OCI-M2 (cell line): ENCODE measurements around the gene GDPD3.

Experiments
- DNase-seq: peaks from one replicate; lab custom pipeline; 2025; ENCODE audit not compliant: unreplicated experiment; lab: John Stamatoyannopoulos, UW

GDPD3 gene

DNA sequence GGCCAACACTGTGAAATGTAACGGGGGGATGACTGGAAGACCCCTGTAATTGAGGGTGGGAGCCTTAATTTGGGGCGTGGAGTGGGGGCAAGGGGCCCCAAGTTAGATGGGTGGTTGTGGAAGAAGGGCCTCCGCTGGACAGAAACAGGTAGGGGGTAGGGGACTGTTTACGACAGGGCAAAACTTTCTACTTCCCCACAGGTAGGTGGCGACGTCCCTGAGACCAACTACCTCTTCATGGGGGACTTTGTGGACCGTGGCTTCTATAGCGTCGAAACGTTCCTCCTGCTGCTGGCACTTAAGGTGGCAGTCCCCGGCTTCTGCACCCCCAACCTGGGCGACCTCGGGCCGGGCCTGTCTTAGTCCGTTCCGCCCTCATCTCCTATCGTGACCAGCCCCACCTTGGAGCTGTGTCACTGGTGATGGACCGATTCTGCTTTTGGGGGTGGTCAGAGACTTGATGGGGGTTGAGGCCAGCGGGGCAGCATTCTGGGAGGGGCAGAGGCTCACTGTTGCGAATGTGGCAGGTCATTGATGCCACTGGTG lies 30.7 kb downstream of the GDPD3 start:
- DNase-seq = no peak

DNA sequence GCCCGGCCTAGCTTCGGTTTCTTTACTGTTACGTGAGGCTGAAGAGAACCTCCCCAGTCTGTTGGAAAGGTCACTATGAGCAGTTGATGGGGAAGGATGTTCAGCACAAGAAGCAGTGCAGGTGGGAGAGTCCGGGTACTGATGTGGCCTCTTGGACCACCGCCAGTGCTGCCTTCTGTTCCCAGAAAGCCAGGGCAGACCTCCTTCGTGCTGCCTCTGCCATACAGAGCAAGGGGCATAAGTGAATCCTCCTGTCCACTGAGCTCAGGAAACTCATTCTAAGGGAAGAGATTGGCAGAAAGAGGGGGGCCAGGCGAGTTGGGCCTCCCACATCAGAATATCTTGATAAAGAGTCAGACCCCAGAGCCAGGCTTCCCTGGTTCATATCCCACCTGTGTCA lies 33.9 kb downstream of the GDPD3 start:
- no peak for DNase-seq

DNA sequence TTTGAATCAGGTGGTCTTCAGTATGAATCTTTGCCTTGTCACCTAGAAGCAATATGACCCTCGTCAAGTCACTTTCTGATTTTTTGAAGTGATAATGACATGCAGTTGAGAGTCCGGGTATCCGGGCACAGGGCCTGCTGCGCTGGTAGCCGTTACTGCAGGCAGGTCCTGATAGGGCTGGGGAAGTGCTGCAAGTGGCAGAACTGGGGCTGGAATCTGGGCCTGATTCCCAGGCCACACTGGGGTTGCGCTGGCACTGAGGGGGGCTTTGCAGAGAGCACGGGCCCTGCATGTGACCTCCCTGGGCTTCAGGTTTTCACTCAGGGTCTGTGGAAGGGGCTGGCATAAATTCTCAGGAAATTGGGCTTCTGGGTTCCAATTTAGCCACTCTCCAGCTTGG lies 34.6 kb downstream of the GDPD3 start:
- DNase-seq = no peak

DNA sequence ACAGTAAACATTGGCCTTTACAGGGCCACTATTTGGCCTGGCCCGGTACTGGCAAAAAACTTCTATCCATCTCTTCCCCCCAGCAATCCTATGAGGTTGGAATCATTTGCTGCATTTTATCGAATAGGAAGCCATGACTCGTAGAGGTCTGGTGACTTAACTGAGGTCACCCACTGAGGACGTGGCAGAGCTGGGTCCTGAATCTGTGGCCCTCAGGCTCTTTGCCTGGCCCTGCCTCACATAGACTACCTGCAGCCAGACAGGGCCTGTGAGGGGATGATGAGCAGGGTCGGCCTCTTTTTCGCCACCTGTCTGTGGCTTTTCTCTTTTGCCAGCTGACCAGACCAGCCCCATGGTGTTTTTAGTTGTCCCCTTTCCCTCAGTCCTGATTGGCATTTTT lies 35.7 kb downstream of the GDPD3 start:
- DNase-seq = no peak

DNA sequence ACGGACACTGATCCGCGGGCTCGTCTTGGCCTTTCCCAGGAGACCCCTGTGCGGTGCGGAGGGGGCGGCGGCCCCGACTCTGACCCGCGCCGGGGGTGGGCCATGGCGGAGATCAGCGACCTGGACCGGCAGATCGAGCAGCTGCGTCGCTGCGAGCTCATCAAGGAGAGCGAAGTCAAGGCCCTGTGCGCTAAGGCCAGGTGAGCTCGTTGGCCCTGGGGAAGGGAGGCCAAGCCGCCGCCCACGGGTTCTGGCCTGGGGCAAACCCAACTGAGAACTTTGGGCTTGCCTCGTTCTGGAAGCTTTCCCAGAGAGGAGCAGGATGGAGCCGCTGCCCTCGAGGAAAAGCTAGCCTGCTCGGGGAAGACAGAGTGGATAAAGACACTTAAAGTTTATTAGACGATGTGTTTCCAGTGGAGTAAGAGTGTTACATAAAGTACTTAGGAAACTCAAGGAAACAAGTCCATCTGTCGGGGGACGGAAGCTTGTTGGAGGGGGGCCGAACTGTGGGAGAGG lies 37.0 kb downstream of the GDPD3 start:
- DNase-seq = no peak

DNA sequence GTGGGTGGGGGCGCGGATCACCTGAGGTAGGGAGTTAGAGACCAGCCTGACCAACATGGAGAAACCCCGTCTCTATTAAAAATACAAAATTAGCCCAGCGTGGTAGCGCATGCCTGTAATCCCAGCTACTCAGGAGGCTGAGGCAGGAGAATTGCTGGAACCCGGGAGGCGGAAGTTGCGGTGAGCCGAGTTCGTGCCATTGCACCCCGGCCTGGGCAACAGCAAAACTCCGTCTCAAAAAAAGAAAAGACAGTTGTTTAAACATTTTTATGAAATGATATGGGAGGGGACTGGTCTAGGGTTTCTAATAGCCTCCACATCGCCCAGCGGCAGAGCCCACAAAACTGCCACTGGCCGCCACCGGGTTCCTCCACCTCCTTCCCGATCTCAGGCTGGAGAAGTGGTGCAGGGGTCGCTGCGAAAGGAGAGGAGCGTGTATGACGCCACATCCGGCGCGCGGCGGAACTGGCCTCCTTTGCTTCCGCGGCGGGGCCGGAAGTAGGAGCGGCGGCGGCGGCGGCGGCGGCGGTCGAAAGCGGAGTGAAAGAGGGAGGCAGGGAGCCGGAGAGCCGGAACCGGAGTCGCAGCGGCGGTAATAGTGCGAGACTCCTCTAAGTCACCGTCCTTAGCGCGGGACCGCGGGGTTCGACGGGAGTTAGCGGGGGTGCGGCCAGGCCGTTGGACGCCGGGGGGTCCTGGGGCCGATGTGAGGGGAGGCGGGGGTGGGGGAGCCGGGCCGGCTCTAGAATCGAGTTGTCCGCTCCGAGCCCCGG lies 37.6 kb downstream of the GDPD3 start, which contains the start of gene PPP4C:
Gene PPP4C (plus strand): TSS at position 492 of the 773 bp plus-strand sequence. CDS start 384 bp downstream, outside the sequence.
- DNase-seq = no peak

DNA sequence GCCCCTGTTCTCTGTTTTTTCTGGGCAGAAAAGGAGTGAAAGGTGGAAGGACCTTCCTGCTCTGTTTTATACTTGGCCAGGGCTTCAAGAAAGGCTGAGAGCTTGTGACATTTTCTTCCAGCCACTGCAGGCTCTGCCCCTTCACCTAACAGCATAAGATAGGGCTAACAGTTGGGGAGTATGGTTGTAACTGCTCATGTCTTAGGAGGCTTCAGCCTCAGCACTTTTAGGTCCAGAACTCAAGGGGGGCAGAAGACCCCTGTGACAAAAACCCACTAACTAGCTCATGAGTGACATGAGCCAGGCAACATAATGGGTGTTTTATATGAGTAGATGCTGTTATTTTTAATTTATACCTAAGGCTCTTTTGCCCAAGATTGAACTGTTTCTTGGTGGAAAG lies 42.8 kb downstream of the GDPD3 start:
- no peak for DNase-seq

DNA sequence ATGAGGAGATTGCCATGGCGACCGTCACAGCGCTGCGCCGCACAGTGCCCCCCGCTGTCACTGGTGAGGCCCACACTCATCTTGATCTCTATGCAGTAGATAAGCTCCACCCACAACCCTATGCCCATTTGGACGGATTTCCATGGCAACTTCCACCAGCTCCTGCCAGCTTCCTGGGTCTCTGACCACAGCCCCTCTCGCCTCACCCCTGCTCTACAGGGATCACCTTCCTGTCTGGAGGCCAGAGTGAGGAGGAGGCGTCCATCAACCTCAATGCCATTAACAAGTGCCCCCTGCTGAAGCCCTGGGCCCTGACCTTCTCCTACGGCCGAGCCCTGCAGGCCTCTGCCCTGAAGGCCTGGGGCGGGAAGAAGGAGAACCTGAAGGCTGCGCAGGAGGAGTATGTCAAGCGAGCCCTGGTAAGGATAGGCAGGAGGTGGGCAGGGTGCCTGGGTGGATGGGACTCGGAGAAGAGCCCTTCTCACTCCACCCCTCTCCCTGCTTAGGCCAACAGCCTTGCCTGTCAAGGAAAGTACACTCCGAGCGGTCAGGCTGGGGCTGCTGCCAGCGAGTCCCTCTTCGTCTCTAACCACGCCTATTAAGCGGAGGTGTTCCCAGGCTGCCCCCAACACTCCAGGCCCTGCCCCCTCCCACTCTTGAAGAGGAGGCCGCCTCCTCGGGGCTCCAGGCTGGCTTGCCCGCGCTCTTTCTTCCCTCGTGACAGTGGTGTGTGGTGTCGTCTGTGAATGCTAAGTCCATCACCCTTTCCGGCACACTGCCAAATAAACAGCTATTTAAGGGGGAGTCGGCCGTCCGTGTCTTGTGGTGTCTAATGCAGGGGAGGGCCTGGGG lies 43.5 kb downstream of the GDPD3 start:
- no peak for DNase-seq

DNA sequence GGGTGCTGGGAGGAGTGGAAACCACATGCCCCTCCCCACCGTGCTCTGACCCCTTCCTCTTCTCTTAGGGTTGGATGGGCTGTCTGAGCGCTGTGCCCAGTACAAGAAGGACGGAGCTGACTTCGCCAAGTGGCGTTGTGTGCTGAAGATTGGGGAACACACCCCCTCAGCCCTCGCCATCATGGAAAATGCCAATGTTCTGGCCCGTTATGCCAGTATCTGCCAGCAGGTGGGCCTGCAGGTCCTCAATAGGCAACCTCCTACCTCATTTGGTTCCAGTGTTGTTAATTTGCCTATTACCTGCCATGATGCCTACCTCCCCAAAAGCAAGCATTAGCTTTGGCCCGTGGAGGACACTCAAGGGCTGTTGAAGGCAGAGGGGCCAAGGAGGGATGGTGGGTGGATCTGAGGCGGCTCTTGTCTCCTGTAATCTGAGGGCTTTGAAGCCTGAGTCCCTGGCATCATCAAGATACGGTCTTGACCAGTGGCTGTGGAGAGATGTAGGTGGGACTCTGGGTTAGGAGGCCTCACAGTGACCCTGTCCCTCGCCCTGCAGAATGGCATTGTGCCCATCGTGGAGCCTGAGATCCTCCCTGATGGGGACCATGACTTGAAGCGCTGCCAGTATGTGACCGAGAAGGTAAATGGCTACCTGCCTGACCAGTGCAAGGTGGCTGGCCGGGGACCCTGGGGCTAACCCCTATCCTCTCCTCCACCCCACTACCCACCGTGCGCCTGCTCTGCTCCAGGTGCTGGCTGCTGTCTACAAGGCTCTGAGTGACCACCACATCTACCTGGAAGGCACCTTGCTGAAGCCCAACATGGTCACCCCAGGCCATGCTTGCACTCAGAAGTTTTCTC lies 44.4 kb downstream of the GDPD3 start:
- DNase-seq = no peak

DNA sequence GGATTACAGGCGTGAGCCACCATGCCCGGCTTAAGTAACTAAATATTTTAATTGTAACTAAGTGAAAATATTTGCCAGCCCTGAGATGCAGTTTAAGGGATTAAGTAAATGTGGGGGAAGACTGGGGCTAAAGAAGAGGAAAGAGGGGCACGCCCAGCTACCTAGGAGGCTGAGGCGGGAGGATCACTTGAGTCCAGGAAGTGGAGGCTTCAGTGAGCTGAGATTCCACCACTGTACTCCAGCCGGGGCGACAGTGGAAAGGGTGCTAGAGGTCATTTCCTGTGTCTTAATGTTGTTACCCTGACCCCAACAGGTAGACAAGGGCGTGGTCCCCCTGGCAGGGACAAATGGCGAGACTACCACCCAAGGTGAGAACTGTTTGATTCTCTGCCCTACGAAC lies 45.0 kb downstream of the GDPD3 start:
- no peak for DNase-seq

DNA sequence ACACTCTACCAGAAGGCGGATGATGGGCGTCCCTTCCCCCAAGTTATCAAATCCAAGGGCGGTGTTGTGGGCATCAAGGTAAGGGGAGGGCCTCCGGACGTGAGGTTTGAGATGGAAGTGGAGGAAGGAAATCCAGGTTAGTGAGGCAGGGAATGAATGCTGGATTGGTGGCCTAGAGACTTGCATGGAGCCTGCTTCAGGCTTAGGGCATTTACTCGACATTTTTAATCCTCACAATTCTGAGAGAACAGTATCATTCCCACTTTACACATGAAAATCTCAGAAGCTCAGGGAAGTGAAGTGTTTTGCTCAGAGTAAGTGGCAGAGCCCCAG lies 45.8 kb downstream of the GDPD3 start:
- DNase-seq = no peak

DNA sequence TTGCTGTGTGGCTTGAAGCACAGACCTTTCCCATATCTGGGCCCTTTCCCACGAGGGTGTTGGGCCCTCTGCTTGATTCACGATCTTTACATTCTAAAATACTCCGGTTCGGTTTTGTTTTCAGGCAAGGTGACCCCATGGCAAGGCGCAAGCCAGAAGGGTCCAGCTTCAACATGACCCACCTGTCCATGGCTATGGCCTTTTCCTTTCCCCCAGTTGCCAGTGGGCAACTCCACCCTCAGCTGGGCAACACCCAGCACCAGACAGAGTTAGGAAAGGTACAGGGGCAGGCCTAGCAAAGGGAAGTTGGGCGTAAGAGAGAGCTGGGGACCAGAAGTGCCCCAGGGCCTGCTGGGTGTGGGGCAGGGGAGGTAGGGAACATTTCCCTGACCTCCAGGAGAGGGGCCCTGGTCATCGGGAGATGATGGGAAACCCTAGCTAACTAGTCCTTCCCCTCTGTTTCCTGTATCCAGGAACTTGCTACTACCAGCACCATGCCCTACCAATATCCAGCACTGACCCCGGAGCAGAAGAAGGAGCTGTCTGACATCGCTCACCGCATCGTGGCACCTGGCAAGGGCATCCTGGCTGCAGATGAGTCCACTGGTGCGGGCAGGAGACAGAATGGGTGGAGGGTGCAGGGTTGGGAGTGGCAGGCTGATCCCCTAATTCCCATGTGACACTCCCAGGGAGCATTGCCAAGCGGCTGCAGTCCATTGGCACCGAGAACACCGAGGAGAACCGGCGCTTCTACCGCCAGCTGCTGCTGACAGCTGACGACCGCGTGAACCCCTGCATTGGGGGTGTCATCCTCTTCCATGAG lies 46.4 kb downstream of the GDPD3 start:
- no peak for DNase-seq

DNA sequence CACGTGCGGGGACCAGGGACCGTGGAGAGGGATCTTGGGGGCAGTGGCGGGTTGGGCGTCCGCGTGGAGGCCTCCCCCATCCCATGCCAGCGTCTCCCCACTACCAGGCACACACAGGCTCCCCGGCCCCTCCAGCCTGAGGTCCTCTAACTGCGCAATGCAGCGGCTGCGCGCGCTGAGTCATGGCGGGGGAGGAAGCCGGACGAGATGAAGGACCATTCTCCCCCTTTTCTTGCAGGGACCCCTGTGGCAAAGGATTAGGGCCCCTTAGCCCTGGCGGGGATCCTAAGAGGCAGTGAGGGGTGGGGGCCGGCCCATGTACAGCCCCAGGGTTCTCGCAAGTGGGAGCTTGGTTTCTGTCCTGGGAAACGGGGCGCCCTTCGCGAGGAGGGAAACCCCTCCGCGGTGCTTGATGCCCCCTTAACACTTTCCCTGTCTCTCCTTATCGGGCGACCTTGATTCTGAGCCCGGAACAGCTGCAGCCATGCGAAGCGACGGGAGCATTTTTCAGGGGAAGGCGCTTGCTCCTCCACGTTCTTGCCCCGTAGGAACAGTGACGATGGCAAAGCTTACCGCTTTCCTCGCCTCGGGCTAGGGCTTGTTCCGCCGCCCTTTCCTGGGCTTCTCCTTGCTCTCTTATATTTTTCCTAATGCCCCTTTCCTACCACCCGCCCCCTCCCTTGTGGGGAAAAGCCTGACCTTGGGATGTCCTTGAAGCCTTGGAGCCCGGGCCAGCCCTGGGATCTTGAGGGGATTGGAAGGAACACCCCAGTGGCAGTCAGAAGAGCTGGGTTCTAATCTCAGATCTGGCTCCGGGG lies 47.2 kb downstream of the GDPD3 start:
- no peak for DNase-seq

DNA sequence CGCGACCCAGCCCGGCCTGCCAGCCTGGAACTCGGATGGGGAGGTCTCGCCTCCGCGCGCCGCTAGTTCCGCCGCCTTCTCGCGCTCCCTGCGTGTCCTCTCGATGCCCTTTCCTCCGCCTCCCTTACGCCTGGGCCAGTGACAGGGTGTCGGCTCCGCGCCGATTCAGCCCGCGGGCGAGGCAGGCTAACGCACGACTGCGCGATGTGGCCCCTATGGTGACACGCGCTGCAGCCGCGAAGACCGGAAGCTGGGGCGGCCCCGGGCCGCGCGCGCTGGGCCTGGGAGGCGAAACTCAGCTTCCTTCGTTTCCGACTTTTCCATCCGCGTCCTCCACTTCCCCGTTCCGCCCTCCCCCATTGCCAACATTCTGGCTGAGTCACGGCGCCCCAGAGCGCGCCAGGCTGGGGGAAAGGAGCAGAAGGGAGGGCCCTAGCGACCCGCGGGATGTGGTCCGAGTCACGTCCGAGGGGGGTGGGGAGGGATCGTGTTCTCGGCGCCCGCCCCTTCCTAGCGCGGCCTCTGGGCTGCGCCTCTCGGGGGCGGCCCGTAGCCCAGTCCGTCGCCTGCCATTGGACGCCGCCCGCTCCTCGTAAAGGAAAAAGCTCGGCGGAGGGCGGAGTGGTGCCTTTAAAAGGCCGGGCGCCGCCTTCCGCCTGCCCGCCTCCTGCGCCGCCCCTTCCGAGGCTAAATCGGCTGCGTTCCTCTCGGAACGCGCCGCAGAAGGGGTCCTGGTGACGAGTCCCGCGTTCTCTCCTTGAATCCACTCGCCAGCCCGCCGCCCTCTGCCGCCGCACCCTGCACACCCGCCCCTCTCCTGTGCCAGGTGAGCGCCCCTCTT lies 48.0 kb downstream of the GDPD3 start, which contains the start of gene ALDOA:
Gene ALDOA (plus strand): TSS at position 659 of the 841 bp plus-strand sequence. CDS start 1,138 bp downstream, outside the sequence.
- DNase-seq = peak; percentile 50

DNA sequence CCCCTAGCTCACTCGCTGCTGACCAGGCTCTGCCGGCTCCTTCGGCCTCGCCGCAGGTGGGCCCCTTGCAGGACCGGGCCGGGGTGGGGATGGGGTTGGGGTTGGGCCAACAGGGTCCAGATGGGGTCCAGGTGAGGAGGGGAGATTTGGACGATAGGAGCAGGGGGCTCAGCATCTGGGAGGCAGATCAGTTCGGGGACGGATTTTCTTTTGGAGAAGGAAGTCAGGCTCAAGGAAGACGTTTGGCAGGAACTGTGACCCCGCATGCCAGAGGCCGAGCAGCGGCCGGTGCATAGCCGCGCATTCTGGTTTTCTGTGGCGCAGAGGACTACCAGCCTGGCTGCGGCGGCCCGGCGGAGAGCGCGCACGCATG lies 48.6 kb downstream of the GDPD3 start:
- DNase-seq = no peak

DNA sequence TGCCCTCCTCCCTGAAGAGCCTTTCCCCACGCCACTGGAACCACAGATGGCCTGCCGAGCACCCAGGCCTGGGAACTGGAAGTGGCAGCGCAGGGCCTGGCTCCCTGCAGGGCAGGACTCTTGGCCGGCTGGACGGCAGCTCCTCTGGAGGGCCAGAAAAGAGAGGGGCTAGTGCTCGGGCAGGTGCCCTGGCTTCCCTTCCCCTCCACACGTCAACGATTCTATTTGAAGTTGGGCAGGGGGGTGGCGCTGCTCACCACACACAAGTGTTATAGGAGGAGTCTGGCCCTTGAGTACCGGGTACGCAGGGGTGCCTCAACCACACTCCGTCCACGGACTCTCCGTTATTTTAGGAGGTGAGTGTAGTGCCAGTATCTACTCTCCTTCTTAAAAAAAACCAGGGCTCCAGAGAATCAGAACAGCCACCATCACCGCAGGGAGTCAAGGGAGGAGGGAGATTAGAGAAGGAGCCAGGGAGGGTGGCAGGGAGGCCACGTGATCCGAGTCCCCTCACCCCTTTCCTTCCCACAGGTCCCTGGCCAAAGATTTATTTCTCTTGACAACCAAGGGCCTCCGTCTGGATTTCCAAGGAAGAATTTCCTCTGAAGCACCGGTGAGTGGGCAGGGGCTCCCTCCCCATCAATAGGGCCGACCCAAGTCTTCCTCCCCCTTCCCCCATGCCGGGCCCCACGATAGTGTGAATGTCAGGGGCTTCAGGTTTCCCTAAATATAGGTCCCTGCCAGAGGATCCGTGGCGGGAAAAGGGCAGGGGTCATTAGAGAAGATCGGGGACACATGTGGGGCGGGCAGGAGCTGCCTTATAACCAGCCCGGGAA lies 49.2 kb downstream of the GDPD3 start:
- DNase-seq = no peak

DNA sequence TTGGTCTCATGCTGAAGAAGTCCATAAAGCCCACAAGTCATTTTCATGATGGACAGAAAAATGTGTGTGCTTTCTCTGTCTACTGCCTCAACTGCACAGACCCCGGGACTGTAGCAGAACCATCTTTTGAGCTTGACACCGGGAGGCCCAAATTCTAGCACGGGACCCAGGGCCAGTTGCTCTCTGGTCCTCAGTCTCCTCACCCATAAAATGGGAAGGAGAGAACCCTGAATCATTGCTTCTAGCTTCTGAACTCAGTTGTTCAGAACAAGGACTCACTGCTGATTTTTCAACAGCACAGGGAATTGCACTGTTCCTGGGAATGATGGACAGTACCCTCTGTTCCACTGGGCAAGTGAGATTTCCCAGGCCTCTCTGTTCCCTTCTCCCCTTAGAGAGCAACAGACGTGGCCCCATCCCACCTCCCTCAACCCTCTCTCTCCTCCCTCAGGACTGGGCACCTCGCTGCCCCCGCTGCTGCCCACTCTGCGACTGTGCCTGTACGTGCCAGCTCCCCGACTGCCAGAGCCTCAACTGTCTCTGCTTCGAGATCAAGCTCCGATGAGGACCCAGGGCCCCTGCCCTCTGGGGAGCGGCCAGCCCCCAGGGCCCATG lies 50.0 kb downstream of the GDPD3 start:
- DNase-seq = no peak
